GM19324 (cell line): ENCODE measurements around the gene OGDH.

Experiments used
- ATAC-seq: cut with Tn5 transposase; IDR thresholded peaks from one replicate; pipeline ENCODE4 v1.9.1; 2021; ENCODE audit warnings: mild to moderate bottlenecking, moderate library complexity; ENCODE audit not compliant: unreplicated experiment, low FRiP score

The OGDH gene

DNA sequence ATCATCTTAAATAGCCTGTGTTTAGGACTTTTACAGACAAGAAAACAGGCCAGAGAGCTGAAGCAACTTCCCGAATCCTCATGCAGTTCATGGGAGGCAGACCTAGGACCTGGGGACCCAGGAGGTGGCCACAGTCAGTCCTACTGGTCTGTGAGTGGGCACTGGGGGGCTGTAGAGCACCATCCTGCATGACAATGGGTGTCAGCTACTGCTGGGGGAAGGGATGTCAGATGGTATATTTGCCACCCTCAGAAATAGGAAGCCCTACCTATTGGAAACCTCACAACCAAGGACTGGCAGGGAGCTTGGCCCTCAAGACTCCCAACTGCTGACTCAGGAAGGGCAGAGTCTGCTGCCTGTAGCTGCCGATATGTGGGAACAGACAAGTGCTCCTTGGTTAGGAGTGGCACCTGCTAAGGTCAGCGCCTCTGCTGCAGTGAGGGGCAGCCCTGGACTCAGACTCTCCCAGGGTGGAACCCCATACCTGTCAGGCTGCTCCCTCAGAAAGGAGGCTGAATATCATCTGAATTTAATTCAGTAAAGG, 29.7 kb downstream of the OGDH start:
- ATAC-seq: no peak

GRCh38 chr7:44636926-44637325, 30.5 kb downstream of the OGDH start:
- no peak for ATAC-seq

DNA sequence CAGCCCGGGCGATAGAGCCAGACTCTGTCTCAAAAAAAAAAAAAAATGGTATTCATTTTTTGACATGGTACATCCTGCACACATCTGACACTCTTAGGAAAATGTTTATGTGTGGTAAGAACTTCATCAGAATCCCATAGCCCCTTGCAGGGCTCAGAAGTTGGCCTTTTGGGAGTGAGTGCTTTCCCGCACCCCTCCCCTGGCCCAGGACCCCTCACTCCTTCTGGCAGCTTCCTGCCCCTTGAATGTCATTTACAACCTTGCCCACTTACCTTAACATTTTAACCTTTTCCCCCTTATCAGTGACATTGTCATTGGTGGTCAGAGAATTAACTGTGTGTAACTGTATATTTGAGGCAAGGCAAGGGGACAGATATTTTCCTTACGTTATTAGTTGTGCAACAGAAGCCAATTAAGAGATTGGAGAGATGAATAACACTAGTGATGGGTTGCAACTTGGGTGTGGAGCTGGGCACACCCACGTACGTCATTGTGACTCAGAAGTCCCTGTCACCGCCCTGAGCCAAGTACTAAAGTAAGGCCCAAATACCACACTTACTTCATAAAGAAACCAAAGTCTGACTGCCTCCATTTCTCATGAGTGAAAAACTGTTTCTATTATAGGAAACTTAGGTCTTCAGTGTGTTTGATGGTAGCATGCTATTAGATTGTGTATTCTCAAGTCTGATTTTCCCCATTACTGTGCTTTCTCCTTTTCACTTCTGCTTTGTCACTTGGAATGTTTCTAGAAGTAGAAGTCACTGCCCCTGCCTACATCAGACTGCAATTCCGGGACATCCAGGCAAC, 31.6 kb downstream of the OGDH start:
- ATAC-seq: peak; percentile 32

DNA sequence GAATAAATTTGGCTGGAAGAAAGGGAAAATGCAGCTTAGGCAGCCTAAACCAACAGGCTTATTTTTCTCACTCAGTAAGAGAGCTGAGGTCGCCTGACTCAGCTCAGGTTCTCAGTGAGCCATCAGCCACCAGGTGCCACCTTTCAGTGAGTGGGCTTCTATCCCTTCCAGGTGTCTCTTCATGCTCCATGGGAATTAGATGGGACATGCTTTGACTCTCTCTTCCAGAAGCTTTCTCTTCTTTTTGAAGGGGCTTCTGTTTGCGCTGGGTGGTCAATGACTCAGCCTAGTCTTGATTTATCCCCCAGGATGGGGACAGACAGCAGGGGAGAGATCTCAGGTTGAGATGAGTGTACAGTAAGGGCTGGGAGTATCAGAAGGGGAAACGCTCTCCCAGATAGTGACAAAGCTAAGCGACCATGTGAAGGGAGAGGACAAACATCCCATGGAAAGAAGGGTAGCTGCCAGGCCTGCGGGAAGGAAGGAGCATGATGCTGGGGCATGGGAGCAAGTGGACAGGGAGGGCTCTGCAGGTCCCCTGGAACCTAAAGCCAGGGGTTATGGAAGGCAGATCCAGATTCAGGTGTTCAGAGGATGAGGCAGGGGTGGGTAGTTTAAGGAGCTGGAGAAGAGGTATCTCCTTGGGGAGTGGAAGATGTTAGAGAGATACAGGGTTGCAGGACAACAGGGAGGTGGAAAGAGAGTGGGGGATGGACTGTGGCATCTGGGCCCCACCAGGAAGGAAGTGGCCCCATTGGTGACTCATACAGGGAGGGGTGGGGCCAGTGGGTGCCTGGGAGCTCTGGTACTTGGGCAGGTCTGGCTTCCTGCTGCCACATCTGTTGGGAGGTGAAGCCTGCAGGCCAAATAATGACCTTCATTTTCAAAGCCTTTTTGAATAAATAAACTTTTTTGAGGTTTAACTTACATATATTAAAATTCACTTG, 32.5 kb downstream of the OGDH start:
- peak; percentile 82 for ATAC-seq

GRCh38 chr7:44639671-44640321, 33.4 kb downstream of the OGDH start:
- no peak for ATAC-seq

DNA sequence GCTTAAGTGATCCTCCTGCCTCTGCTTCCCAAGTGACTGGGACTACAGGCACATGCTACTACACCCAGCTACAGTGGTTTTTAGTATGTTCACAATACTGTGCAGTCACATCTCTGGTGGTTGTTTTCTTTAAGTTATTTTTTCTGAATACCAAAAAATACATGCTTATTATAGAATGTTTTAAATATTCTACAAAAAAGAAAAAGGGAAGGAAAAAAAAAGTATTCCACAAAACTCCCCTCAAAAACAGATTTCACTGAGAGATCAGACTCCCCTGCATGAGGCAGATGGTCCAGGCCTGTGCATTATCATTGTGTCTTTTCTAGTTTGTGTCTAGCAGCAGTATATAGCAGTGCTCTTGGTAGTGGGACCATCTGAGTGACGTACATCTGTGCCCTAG, 36.8 kb downstream of the OGDH start:
- no peak for ATAC-seq

DNA sequence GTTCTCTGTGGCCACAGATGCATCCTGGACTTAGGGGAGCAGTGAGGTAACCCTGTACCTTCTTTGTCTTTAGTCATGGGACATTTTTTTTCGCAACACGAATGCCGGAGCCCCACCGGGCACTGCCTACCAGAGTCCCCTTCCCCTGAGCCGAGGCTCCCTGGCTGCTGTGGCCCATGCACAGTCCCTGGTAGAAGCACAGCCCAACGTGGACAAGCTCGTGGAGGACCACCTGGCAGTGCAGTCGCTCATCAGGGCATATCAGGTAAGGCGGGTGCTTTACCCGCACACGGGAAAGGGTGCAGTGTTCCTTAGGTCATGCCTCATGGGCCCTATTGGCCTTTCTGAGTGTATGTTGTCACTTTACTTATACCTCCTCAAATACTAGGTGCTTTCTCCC, 38.8 kb downstream of the OGDH start:
- no peak for ATAC-seq

DNA sequence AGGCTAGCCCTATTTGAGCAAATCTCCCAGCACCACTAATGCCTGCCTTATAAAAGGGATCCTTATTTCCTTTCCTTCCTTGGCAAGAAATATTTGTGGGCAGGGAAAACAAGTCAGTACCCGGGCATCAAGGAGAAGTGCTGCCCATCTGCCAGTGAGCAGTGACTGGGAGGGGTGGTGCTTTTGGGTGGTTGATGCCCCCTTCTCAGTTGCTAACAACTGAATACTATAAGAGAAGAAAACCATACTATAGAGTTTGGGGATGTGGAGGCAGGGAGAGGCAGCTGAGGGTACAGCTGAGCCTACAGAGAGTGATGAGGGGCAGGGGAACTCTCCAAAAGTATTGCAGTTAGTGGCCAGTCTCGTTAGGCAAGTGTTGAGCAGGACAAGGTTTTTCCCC, 39.3 kb downstream of the OGDH start:
- ATAC-seq: no peak

DNA sequence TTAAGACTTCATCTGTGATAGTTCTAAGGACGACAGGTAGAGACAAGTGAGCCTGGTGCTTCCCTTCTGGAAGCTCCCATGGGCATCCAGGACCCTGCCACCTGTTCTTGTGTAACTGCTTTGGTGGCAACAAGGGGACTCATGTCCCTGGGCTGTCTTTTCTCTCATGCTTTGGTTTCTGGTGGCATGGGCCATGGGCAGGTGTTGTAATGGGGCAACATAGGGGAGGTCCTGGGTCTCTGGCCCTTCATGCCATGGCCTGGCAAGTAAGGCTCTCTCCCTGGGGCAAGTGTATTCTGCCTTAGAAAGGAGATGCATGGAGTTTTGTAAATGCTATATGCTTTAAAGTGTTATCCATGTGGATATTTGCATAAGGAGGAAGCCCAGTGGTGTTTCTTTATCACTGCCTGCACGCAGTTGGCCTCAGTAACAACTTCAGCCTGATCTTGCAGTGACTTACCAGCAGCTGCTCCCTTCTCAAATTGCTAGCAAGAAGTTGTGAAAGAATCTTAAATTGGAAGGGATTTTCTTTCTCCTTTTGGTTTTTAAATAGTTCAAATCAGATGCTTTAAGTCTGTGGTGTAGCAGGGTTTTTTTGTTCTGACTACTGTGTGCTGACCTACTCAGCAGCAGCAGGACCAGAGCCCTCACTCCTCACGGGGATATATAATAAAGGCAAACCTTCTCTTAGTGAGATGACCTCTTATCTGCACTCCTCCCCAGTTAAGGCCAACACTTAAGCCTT, 39.9 kb downstream of the OGDH start:
- ATAC-seq: no peak

- no peak for ATAC-seq
Observed at GRCh38 chr7:44646921-44647636, 40.7 kb downstream of the OGDH start.

DNA sequence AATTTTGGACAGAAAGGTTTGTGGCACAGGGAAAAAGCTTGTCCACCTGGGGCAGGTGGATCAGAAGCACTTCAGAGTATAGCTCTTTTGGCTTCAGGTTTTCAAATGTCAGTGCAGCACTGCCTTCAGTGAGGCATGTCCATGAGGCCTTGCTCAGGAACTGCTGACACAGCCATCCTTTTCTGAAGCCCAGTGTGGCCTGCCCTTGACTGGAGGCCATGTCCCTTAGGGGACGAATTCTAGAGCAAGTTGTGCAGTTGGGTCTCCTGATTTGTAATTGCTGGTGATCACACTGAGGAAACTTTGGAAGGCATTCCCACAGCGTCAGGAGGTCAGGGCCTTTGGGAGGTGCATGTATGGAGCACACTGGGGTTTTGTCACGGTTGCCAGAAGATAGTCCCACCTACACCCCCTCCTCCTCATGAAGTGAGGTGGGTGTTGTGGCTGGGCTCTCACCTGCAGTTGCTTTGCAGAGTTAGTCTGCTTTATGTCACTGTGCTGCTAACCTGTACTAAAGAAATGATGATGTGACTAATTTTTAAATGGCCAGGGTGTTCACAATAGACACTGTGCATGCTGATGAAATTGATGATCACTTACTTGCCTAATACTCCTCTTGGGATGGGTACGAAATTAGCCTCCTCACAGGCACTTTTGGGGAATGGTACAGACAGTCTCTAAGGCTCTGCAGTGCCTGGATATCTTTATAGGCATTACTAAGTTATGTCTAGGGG, 41.7 kb downstream of the OGDH start:
- ATAC-seq: no peak

GRCh38 chr7:44650242-44650641, 43.8 kb downstream of the OGDH start:
- ATAC-seq: no peak

- ATAC-seq: no peak
Observed at GRCh38 chr7:44650772-44651171, 44.3 kb downstream of the OGDH start.

- ATAC-seq: no peak
Observed at GRCh38 chr7:44652535-44652934, 46.1 kb downstream of the OGDH start.

GRCh38 chr7:44654255-44654796, 47.9 kb downstream of the OGDH start:
- no peak for ATAC-seq

- no peak for ATAC-seq
Observed at GRCh38 chr7:44655341-44655740, 48.9 kb downstream of the OGDH start.

GRCh38 chr7:44658979-44659378, 52.6 kb downstream of the OGDH start:
- no peak for ATAC-seq

GRCh38 chr7:44661233-44661632, 54.8 kb downstream of the OGDH start:
- ATAC-seq: no peak
